ENCODE data around the gene SLC44A5. TPM values are rescaled to one million over a fixed set of nuclear protein-coding genes. Genes with fewer than 3 reads are reported as not detected.
"Not testable (repeated sequence)": the region's sequence is repeated elsewhere in the genome, so short reads cannot be mapped to it uniquely, and the experiment has no call there.

The SLC44A5 gene
- total RNA-seq: 1 to 10 TPM; 1.2 to 4.2 TPM
- long read RNA-seq, partial matches to known transcripts: 3 of 4 reads
- long read RNA-seq, other reads (novel, unspliced or antisense): 1 of 4 reads

DNA sequence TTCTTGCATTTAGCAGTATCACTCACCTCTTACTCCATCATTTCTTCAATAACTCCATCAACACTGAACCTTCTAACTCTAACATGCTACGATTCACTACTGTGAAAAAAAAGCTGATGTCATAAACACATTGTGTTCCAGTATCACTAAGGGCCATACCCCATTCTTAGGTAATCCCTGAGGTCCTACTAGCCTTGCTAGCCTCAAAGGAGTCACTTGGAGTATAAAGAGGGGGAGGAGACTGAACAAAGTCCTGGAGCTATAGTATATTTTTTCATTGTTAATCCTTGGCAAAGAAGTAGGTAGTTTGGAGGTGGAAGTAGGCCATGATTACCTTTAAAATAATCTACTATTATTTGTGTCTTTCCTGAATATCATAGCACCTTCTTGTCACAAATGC lies at the start of gene SLC44A5:
Gene SLC44A5, minus strand, starts transcription at position 101 of the 400 bp plus-strand sequence. CDS start 69,667 bp downstream, outside the sequence.
- DNase-seq (no peak), ATAC-seq (no peak)
- intact Hi-C loops (cut with DNase I): no loop called here

DNA sequence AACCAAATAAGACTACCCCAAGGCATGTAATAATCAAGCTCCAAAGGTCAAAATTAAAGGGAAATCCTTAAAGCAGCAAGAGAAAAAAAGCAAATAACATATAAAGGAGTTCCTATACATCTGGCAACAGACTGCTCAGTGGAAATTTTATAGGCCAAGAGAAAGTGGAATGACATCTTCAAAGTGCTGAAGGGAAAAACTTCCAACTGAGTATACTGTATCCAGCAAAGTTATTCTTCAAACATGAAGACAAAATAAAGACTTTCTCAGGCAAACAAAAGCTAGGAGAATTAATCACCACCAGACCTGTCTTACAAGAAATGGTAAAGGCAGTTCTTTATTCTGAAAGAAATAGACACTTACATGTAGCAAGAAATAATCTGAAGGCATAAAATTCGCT lies 45.0 kb upstream of the SLC44A5 start:
- intact Hi-C loops (cut with DNase I): no loop called here
- ATAC-seq: no peak
- no peak for DNase-seq

DNA sequence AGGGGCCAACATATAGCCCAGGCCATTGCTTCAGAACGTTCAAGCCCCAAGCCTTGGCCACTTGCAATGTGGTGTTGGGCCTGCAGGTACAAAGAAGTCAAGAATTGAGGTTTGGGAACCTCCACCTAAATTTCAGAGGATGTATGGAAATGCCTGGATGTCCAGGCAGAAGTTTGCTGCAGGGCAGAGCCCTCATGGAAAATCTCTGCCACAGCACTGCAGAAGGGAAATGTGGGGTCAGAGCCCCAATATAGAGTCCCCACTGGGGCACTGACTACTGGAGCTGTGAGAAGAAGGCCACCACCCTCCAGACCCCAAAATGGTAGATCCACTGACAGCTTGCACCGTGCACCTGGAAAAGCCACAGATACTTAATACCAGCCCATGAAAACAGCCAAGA lies 36.3 kb upstream of the SLC44A5 start:
- ATAC-seq; intact Hi-C loops (cut with DNase I); DNase-seq: not testable (repeated sequence)

DNA sequence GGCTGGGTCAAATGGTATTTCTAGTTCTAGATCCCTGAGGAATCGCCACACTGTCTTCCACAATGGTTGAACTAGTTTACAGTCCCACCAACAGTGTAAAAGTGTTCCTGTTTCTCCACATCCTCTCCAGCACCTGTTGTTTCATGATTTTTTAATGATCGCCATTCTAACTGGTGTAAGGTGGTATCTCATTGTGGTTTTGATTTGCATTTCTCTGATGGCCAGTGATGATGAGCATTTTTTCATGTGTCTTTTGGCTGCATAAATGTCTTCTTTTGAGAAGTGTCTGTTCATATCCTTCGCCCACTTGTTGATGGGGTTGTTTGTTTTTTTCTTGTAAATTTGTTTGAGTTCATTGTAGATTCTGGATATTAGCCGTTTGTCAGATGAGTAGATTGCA lies 34.2 kb upstream of the SLC44A5 start:
- DNase-seq; intact Hi-C loops (cut with DNase I); ATAC-seq: not testable (repeated sequence)

DNA sequence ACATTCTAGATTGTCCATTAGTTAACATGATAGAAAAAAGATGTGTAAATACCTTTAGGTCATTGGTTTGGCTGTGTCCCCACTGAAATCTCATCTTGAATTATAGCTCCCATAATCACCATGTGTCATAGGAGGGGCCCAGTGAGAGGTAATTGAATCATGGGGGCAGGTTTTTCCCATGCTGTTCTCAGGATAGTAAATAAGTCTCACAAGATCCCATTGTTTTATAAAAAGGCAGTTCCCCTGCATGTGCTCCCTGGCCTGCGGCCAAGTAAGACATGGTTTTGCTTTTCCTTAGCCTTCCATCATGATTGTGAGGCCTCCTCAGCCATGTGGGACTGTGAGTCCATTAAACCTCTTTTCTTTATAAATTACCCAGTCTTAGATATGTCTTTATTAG lies 32.5 kb upstream of the SLC44A5 start:
- intact Hi-C loops (cut with DNase I): no loop called here
- DNase-seq (no peak), ATAC-seq (no peak)

DNA sequence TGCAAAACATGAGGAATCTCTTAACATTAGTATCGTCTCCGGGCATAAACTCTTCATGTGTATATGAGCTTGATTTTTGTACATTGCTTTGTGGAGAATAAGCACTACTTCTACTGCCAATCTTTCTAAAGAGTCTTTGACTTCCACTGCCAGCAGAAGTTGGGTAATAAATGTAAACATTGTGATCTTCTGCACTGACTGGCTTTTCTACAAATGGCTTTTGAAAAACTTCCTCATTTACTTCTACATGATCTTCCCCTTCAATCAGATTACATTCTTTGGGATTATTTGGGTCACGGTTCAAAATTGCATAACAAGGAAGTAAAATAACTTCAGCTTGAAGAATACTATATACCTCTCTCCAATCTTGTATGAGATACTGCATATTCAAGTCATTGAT lies 30.4 kb upstream of the SLC44A5 start:
- intact Hi-C loops (cut with DNase I): no loop called here
- DNase-seq (no peak), ATAC-seq (no peak)

DNA sequence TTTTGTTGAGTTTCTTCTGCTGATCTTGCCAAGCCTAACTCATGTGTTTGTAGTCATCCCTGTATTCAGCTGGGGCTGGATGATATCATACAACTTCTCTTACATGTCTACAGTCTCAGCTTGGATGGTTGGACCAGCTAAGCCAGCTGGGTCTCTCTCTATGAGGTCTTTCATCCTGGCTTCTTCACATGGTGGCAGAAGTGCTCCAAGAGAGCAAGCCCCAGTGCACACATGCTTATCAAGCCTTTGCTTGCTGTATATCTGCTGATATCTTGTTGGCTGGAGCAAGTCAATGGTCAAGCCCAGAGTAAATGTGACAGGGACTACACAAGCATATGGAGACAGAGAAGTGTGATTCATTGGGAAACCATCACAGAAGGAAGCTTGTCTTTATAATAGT lies 29.2 kb upstream of the SLC44A5 start:
- DNase-seq (no peak), ATAC-seq (no peak)
- intact Hi-C loops (cut with DNase I): no loop called here

DNA sequence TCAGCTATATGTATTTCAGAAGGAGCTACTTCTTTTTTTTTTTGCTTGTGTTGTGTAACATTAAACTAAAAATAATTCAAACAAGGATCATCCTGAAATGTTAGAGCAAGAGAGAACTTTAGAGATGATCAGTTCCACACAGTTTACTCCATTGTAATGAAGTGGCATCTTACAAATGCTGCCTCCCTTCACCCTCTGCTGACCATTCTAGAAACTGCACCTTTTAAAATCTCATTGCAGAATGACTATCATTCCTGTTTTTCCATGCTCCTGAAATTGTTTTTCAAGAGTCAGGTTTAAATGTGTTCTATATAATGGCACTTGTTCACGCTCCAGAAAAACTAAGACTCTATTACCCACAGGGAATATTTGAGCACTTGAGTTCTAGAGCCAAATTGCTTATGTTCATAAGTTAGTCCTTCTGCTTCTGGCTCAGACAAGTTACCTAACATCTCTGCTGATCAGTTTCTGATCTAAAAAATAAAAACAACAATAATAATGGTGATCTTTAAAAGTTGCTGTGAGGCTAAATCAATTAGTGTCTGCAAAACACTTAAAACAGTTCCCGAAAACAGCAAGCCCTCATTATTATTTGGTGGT lies 21.5 kb upstream of the SLC44A5 start:
- intact Hi-C loops (cut with DNase I): loop anchor here (2.0 to 5.0 kb wide), 2 partner anchors 365 to 370 kb away; no protein-coding TSS in a partner anchor
- DNase-seq (no peak), ATAC-seq (peak; percentile 38 to 59)

DNA sequence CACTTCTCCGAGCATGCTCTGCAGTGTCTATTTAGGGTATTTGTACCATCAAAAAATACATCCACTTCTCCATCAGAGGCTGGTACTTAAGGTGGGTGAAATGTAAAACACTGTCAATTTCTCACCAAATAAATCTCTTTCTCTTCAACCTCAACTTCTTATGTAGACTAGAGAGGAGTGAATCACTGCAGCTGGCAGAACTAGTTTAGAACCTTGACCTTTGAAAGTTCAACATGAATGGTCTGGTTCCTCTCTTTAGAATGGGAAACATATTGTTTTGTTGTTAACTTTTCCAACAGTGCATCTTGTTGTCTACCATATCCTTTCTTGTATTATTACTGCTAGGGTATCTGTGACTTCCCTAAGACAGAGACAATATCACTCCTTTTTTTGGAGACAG lies 20.1 kb upstream of the SLC44A5 start:
- intact Hi-C loops (cut with DNase I): loop anchor here in 1 of 2 donors (5.0 kb wide), 1 partner anchor 364 kb away; no protein-coding TSS in a partner anchor
- ATAC-seq (no peak), DNase-seq (no peak)

DNA sequence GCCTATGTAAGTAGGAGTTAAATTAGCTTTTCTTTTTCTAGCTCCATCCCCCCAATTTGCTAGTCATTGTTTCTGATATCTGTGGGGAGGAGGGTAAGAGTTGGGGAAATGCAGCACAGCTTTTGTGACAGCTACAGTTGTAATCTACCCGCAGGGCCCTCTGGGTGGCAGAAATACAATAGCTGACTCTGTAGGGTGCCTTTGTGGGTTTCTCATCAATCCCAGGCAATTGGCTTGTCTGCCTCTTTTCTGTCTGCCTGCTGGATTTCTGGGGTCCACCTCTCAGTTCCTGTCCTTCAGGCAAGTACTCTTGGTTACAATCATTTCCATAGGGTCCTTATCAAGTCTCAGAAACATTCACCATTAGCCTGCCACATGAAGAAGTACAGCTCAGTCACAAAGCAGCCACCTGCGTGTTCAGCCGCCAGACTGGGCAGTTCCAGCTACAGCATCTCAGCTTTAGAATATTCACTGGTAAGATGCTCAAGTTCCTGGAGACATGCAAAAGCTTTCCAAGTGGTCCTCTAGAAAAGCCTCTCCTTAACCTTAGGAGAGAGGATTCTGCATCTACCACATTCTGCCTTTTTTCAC lies 19.2 kb upstream of the SLC44A5 start:
- DNase-seq (no peak), ATAC-seq (no peak)
- intact Hi-C loops (cut with DNase I): loop anchor here in 1 of 2 donors (5.0 kb wide), 1 partner anchor 363 kb away; no protein-coding TSS in a partner anchor

DNA sequence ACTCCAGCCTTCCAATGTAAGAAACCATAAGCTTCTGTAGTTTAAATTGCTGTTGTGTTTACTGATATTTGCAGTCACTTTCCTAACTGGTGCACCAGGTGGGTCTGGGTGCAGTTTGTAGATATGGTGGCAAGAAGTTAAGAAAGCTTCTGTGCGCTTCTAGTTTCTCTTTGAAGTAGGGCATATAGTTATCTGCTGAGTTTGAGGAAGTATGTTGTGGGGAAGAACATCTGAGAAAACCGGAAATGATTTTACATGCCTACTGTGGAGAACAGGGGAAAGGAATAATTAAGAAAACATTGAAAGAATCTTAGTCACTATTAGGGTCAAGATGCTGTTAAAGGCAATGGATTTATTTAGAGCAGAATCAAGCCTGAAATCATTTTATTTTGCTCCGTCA lies 14.9 kb upstream of the SLC44A5 start:
- DNase-seq: no peak
- ATAC-seq: no peak
- intact Hi-C loops (cut with DNase I): no loop called here

DNA sequence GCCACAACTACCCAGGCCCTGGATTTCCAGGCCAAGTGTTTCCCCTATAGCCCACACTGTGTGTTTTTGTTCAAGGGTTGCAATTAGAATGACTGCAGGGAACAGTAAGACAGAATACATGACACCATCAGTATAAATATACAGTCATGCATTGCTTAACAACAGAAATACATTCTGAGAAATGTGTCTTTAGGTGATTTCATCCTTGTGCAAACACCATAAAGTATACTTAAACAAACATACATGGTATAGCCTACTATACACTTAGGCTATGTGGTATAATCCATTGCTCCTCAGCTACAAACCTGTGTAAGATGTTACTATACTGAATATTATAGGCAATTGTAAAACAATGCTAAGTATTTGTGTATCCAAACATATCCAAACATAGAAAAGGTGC lies 7.5 kb upstream of the SLC44A5 start:
- ATAC-seq: no peak
- intact Hi-C loops (cut with DNase I): no loop called here
- DNase-seq: no peak

DNA sequence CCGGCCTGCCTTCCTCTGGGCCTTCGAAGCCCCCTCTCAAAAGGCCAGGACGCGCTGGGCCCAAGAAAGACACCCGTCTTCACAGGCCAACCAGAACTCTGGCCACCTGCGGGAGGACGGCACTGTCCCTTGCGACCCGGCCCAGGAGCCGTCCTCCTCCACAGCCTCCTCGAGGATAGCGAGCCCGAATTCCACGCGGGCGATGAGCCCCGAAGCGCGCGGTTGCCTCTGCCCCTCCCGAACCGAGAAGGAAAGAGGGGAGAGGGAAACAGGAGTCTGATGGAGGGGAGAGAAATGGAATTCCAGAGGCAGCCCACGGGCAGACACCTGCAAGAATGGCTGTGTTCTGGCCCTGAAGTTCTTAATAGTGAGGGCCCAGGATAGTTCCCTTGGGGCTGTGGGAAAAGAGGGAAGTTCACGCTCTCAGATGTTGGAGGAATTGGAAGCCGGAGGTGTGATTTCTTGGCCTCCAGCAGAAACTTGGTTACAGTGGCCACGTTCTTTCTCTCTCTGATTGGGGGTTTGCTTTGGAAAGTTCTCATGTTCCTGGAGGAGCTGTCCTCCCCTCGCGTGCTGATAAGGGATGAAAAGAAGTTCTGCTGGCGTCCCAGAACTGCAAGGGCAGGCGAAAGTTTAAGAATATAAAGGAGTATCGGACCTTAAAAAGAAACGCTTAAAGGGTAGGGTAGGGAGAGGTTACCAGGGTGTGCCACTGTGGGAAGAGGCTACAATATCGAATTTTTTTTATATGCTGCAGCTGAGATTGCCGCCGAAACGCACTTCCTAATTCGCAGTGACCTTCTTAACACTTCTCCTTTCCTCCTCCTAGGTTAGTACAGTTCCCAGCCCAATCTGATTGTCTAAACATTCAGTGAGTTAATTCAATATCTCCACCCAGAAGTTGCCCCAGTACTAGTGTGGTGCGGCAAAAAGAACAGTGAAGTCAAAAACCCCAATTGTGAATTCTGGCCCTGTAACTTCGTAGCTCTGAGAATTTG lies 5.8 kb upstream of the SLC44A5 start:
- ATAC-seq: peak in 1 of 2 donors; percentile 40
- DNase-seq: peak; percentile 26
- intact Hi-C loops (cut with DNase I): no loop called here

DNA sequence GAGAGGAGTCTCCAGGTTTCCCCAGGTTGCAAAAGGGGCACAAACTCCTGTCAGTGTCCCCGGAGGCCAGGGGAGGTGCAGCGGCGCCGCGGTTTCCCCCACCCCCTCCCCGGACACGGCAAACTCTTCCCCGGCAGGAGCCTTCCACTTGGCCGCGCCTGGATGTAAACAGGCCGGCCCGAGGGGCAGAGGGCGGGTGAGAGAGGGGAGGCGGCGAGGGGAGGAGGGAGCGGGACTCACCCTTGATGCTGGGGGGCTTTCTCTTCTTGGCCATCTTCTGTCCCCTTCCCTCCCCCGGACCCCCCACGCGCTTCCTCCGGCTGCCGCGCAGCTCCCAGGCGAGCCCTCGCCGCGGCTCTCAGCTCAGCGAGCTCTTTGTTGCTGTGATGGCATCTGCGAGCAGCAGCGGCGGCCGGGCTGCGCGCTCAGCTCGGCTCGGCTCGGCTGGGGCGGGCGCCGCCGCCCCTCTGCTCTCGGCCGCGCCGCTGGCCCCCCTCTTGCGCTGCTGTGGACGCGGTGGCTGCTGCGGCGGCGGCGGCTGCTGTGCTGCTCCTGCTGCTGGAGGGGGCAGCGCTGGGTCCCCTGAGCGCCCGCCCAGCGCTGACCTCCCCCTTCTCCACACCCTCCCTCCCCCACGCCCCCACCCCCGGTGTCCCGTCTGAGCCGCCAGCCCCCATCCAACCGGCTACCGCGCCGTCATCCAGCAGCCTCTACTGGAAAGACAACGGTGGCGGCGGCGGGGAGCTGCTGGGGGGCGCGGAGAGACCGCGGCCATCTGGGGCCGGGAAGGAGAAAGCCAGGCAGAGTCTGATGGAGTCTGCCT lies 4.9 kb upstream of the SLC44A5 start:
- peak; percentile 79 to 91 for ATAC-seq
- peak; percentile 44 for DNase-seq
- intact Hi-C loops (cut with DNase I): no loop called here

DNA sequence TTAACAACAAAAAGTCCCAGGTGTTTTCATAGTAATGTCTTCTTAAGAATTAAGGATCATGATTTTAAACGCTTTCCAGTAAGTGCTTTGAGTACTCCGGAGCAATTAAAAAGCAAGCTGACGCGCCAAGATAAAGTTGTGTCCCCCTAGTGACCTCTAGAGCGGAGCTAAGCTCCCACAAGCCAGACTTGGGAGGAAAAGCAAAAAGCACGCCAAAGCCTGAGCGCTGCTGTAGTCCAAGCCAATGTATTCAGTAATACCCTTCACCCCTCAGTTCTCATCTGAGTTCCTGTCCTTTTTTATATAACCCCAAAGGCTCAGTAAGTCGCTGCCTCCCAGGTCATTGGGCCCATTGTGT lies 3.5 kb upstream of the SLC44A5 start:
- intact Hi-C loops (cut with DNase I): no loop called here
- DNase-seq (no peak), ATAC-seq (no peak)

DNA sequence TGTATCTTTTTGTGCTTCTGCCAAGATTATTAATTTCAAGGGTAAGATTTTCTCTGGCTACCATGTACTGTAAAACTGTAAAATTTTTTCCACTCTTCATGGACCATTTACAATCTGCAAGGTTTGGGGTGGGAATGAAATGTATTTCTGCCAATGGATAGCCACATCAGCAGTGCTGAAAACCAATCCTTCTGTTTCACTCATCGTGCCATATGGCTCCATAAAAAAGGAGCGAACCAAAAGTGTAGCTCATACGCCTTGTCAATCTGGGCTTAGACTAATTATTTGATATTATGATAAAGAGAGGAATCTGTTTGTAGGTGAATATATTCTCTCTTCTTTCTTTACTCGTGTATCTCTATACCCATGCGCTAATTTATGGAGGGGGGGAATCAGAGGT lies 3.0 kb upstream of the SLC44A5 start:
- intact Hi-C loops (cut with DNase I): no loop called here
- no peak for DNase-seq
- ATAC-seq: no peak

DNA sequence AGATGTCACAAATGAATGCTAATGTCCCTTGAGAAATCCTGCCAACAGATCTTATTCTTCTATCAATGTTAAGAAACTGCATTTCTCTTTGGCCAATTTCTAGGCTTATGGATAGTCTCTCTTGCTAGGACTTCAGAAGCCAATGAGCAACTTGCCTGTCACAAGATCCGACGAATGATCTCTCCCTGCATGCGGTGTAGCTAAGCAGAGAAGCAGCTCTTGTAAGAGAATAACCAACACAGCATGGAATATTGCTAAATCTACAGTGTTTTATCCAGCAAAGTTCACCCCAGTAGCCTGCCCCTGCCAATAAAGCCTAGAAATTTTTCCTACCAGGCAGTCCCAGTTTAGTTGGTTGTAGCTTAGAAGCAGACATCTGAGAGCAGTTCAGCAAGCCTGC lies 2.1 kb upstream of the SLC44A5 start:
- DNase-seq (no peak), ATAC-seq (no peak)
- intact Hi-C loops (cut with DNase I): no loop called here

DNA sequence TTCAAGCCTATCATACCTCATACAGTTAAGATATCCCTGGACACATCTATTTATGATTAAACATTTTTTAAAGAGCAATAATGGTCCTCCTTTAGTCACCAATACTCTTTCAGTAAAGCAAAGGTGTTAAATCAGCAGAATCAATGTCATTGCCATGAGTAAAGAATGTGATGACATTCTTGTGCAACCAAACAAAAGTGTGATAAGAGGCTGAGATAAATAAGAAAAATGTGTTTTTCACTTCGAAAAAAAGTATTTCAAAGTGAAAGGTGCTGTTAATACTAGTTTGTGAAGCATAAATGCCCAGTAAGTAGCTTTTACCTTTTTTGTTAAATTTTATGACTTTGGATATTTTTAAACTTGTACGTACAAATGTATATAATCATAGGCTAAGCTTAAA lies 8.4 kb downstream of the SLC44A5 start:
- intact Hi-C loops (cut with DNase I): no loop called here

DNA sequence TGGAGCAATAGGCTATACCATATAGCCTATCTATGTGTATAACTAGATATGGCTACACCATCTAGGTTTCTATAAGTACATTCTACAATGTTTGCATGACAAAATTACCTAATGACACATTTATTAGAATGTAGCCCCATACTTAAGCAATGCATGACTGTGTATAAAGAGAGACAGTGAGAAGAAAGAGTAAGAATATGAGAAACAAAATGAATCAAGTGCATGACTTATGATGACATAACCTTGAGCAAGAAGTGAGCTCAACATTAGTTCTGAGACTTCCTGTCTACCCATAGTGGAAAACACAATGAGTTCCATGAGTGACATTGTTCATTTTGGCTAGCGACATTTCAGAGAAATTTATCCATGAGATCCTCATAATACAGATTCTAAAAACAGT lies 10.1 kb downstream of the SLC44A5 start:
- no peak for ATAC-seq
- intact Hi-C loops (cut with DNase I): no loop called here

More for the DNA sequence above, 8.4 kb downstream of the SLC44A5 start:
- ATAC-seq (no peak), DNase-seq (no peak)

More for the DNA sequence above, 10.1 kb downstream of the SLC44A5 start:
- no peak for DNase-seq
